ENCODE measurements around the gene NUP35.

NUP35 gene

GRCh38 chr2:183185534-183185933 is 61.3 kb downstream of the NUP35 start:
- DNase-seq (ENCODE audit: low read depth, low spot score): no peak
- H3K4me3 ChIP-seq (ENCODE audit: low read depth, low read length): no peak overlapping the region
- no peak for TF ChIP-seq CTCF (IDR thresholded peaks at IDR 0.05; ENCODE audit: low read depth, low read length)
- in situ Hi-C loops (cut with HindIII; ENCODE audit: low sequenced_read_pairs): no loop called here

- in situ Hi-C loops (cut with HindIII; ENCODE audit: low sequenced_read_pairs): no loop called here
Observed at GRCh38 chr2:183186296-183186695, 62.1 kb downstream of the NUP35 start.

DNA sequence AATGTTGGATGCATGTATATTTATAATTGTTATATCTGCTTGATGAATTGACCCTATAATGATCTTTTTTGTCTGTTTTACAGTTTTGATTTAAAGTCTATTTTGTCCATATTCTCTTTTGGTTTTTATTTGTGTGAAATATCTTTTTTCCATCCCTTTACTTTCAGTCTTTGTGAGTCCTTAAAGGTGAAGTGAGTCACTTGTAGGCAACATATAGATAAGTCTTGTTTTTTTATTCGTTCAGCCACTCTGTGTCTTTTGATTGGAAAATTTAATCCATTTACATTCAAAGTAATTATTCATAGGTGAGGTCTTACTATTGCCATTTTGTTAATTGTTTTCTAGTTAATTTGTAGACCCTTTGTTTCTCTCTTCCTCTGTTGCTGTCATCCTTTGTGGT is 62.5 kb downstream of the NUP35 start:
- H3K4me3 ChIP-seq (ENCODE audit: low read depth, low read length): no peak overlapping the region
- in situ Hi-C loops (cut with HindIII; ENCODE audit: low sequenced_read_pairs): no loop called here
- no peak for TF ChIP-seq CTCF (IDR thresholded peaks at IDR 0.05; ENCODE audit: low read depth, low read length)
- no peak for DNase-seq (ENCODE audit: low read depth, low spot score)

More at GRCh38 chr2:183186296-183186695, 62.1 kb downstream of the NUP35 start:
- no peak for DNase-seq (ENCODE audit: low read depth, low spot score)
- H3K4me3 ChIP-seq (ENCODE audit: low read depth, low read length): no peak overlapping the region
- no peak for TF ChIP-seq CTCF (IDR thresholded peaks at IDR 0.05; ENCODE audit: low read depth, low read length)

GRCh38 chr2:183192343-183192742 is 68.1 kb downstream of the NUP35 start:
- in situ Hi-C loops (cut with HindIII; ENCODE audit: low sequenced_read_pairs): no loop called here
- no peak for TF ChIP-seq CTCF (IDR thresholded peaks at IDR 0.05; ENCODE audit: low read depth, low read length)
- no peak for DNase-seq (ENCODE audit: low read depth, low spot score)
- H3K4me3 ChIP-seq (ENCODE audit: low read depth, low read length): no peak overlapping the region

DNA sequence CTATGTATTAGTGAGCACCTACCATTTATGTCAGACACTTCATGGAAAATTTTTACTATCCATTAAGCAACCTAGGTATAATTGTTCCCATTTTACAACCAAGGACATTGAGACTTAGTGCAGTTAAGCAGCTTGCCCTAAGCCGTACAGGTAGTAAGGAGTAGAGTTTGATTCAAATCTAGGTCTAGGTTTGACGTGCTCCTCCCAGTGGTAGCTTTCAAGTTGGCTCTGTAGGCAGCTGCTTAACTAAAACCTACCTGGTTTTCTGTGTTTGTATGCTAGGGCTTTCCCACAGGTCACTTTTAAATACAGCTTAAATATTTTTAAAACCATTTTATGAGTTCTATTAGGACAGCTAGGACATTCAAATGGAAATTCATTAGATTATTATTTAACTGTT is 69.7 kb downstream of the NUP35 start:
- DNase-seq (ENCODE audit: low read depth, low spot score): no peak
- TF ChIP-seq CTCF (IDR thresholded peaks at IDR 0.05; ENCODE audit: low read depth, low read length): no peak
- in situ Hi-C loops (cut with HindIII; ENCODE audit: low sequenced_read_pairs): no loop called here
- H3K4me3 ChIP-seq (ENCODE audit: low read depth, low read length): no peak overlapping the region

- in situ Hi-C loops (cut with HindIII; ENCODE audit: low sequenced_read_pairs): no loop called here
- no peak for TF ChIP-seq CTCF (IDR thresholded peaks at IDR 0.05; ENCODE audit: low read depth, low read length)
- no peak for DNase-seq (ENCODE audit: low read depth, low spot score)
Observed at GRCh38 chr2:183195397-183195796, 71.2 kb downstream of the NUP35 start.

GRCh38 chr2:183195998-183196409 is 71.8 kb downstream of the NUP35 start:
- TF ChIP-seq CTCF (IDR thresholded peaks at IDR 0.05; ENCODE audit: low read depth, low read length): no peak
- no peak for DNase-seq (ENCODE audit: low read depth, low spot score)
- in situ Hi-C loops (cut with HindIII; ENCODE audit: low sequenced_read_pairs): no loop called here
- H3K4me3 ChIP-seq (ENCODE audit: low read depth, low read length): no peak overlapping the region

More at GRCh38 chr2:183195397-183195796, 71.2 kb downstream of the NUP35 start:
- no peak overlapping the region for H3K4me3 ChIP-seq (ENCODE audit: low read depth, low read length)
